ENCODE measurements around the gene PPARA.

PPARA gene

GRCh38 chr22:46146329-46146728, 4.0 kb upstream of the PPARA start:
- DNase-seq: no peak

DNA sequence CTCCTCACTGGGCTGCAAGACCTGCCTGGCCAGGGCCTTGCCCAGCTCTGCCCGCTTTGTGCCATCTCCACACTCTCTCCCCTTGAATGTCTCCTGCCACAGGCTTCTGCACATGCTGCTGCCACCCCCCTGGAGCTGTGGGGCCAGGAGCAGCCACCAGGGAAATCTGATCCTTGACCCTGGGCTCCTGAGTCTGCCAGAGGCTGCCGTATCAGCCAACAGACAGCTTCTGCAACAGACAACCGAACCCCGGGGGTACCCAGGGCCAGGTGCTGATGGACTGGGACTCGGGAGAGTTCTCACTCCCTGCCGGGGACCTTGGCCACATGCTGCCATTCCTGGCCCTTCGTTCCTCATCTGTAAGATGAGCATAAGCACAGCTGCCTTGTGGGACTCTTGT, 3.3 kb upstream of the PPARA start:
- DNase-seq: no peak

DNA sequence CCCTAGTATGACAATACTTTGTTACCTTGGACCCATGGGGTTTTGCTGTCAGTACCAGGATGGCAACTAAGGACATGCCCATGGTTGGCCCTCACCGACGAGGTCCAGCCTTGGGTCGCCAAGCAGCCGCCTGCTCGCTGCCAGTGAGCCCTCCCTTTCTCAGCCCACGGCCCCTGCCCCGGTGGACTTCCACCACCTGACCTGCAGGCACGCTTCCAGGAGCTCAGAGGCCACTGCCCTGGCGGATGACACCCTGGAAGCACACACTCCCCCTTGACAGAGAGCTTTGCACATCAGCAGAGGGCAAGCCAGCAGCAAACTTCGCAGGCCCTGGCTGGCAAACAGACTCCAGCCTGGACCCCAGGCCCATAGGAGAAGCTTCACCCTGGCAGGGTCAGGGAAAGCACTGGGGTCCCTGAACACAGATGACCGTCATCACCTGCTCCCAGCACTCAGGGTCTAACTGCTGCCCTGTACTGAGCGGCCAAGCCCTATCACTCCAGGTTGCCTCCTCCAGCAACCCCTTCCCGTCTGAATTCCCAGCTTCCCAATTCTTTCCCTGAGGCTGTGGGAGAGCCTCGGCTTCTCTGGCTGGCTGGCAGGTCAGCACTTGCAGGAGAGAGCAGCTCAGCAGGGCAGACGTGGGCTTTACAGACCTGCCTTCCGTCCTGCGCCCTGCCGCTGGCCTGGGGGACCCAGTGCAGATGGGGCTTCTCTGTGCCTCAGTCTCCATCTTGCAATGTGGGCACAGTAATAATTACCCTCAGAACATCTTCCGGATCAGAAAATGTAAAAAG, 2.7 kb upstream of the PPARA start:
- DNase-seq: no peak

DNA sequence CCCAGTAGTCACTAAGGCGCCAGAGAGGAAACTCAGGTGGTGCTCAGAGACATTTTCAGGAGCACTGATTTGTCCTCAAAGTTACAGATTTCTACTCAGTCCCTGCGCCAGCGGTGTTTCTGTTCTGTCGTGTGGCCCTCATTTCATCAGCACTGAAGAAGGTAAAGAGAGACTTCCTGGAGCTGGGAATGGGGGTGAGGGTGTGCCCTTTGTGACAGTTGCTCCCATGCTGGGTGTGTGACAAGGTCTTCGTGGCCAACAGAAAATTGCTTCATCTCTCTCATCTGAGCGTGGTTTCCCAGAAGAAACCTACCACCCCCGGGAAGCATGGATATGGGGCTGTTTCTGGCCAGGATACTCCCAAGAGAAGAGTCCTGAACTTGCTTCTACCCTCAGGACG, 2.0 kb upstream of the PPARA start:
- DNase-seq: no peak

- no peak for DNase-seq
These were observed 1.4 kb upstream of the PPARA start for GRCh38 chr22:46148816-46149511.

DNA sequence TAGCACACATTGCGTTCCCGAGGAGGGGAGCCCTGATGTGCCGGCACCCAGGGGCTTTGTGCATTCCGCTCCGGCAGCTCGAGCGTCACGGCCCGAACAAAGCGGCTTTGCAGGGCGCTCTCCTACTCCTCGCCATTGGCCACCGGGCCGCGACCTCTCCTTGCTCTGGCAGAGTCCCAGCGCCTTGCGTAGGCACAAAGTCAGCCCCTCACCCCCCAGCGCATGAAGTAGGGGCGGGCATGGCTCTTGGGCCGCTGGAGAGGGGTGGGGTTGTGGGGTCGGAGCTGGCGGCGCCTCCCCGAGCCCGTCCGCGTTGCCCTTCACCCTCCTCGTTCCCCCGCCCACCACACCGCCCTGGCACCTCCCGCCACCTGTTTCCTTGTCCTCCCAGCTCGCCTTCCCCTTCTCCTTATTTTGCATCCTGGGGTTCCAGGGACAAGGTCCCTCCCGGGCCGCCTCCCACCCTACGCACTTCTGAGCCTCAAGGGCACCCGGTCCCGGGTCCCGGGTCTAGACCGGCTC, 753 bp upstream of the PPARA start:
- DNase-seq: no peak

DNA sequence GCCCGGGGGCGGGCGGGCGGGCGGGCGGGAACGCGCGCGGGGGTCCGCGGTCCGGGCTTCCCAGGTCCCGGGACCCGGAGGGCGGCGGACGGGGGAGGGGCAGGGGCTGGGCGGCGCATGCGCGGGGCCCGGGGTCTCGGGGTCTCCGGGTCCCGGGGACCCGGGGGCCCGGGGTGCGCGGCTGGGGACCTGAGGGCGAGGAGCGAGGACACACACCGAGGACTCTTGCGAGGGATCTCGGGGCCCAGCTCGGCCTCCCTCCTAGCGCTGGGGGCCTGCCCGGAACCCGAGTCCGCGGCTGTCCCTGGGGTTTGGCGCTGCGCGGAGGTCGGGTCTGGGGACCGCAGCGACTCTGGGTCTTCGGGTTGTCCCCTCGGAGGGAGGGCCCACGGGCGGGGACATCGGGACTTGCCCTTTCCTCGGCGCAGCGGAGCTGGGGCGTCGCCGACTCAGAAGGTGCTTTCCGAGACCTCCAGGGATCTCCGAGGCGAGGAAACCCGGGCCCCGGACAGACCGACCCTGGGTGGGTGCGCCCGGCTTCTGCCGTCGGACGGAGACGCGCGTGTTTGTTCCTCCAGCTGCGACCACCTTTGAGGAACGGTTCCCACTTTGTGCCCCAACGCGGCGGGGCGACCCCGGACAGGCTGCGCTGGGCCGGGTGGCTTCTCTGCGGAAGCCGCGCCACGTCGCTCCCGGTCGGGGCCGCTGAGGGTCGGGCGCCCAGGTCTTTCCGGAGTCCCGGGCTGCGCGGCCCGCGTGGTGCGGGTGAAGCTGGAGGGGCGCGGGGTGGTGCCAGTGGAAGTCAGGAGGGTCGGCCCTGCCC, 540 bp downstream of the PPARA start:
- no peak for DNase-seq

- no peak for DNase-seq
These were observed 3.6 kb downstream of the PPARA start for GRCh38 chr22:46153930-46154329.

DNA sequence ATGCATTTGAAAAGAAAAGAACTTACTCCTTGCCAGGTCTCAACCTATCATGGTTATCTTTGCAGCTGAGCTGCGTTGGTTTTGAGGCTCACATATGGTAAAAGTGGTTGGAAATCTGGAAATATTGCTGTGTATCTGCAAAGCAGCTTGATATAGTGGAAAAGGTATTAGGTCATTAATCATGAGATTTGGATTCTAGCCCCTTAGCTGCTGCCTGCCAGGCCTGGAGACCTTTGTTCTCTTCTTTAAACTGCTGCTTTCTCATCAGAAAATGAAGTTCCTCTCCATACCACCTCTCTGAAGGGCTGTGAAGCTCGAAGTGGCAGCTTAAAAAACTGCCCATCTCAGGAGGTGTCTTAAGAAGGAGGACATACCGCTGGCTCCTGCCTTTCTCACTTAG, 5.7 kb downstream of the PPARA start:
- DNase-seq: no peak

- no peak for DNase-seq
These were observed 8.0 kb downstream of the PPARA start for GRCh38 chr22:46158283-46158682.

GRCh38 chr22:46159212-46159611, 8.9 kb downstream of the PPARA start:
- no peak for DNase-seq

- no peak for DNase-seq
These were observed 9.5 kb downstream of the PPARA start for GRCh38 chr22:46159777-46160176.

GRCh38 chr22:46162285-46162684, 12.0 kb downstream of the PPARA start:
- no peak for DNase-seq

GRCh38 chr22:46162771-46163556, 12.6 kb downstream of the PPARA start:
- DNase-seq: no peak

DNA sequence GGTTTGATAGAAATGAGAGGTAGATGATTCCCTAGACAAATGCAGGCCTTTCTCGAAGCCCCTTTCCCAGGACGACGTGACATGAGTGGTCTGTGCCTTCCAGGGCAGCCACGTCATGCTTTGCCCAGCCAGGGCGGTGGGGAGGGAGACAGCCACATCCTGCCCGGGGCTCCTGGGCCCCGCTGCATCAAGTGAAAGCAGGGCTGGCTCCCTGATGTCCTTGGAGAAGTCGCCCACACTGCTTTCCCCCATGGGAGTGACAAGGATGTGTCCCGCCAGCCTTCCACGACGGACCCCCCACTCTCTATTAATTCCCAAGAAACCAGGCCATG, 13.2 kb downstream of the PPARA start:
- DNase-seq: no peak

GRCh38 chr22:46165977-46166376, 15.7 kb downstream of the PPARA start:
- no peak for DNase-seq

GRCh38 chr22:46169628-46170027, 19.3 kb downstream of the PPARA start:
- no peak for DNase-seq

- DNase-seq: no peak
These were observed 21.6 kb downstream of the PPARA start for GRCh38 chr22:46171940-46172339.

GRCh38 chr22:46172522-46173110, 22.3 kb downstream of the PPARA start:
- DNase-seq: no peak

DNA sequence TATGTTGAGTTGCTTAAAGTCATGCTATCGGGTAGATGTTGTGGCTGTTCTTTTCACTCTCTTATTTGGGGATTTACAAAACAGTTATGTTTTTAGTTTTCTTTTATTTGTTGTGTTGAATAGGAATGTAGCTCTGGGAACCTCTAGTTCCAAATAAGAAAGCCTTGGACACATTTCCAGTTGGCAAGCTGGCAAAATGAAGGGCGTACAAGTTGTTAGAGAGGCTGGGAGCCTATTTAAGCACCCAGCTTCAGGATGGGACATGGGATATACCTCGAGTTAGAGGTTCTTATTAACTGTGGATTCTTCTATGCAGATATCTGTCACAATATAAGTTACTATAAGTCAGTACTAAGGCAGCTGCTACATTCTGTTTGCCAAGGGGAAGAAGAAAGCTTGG, 22.8 kb downstream of the PPARA start:
- no peak for DNase-seq

DNA sequence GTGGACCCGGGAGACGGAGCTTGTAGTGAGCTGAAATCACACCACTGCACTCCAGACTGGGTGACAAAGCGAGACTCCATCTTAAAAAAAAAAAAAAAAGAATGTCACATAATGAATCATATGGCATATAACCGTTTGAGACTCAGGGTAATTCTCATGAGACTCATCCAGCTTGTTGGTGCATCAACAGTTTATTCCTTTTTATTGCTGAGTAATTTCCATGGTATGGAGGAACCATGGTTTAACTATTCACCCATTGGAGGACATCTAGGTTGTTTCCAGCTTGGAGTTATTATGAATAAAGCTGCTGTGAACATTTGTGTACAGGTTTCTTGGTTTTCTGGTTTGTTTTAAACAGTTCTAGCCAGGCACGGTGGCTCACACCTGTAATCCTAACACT, 25.3 kb downstream of the PPARA start:
- no peak for DNase-seq

- no peak for DNase-seq
These were observed 26.2 kb downstream of the PPARA start for GRCh38 chr22:46176508-46177003.
